GM21786 (cell line): ENCODE data around the gene DNAJC6.
A peak's percentile ranks its signal among the peaks of the same experiment; 100 is the strongest.

Experiments
- ATAC-seq: cut with Tn5 transposase; IDR thresholded peaks from one replicate; pipeline ENCODE4 v1.9.1; 2021; ENCODE audit not compliant: unreplicated experiment

Gene DNAJC6

DNA sequence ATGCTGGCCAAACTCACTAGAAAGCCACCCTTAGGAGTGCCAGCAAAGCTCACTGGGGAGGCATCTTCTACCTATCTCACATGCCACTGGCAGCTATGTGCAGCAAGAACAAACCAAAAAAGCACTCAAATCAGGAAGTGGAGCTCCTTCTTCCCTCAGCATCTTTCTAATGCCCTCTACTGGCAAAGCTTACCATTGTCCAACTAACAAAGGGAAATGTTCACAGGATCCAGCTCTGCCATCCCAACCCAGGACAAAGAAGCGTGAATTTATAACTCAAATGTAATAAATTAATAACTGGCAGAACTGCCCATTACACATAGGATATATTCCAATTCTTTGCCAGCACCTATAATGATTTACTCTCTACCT lies 150.0 kb downstream of the DNAJC6 start:
- ATAC-seq, result peak; percentile 68
